Measurements from ENCODE around the gene ARID1B. TPM values are rescaled to one million over a fixed set of nuclear protein-coding genes. Genes with fewer than 3 reads are reported as not detected.

ARID1B gene
- total RNA-seq, 1 donor from 2014 or later = 18.5 TPM

DNA sequence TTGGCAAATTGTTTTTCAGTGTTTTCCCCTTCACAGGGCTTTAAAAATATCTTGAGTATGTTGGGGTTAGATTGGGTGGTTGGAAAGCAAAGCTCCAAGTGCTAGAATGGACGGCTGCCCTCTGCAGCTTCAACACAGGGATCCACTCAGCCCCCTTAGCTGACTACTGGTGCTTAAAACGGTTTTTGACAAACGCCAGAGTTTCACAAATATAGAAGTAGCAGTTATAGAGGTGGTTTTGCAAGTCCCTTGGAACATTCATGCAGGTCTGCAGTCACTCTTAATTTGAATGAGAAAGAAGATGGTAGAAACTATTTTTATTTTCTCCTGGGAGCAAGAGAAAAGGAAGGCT is 175.9 kb downstream of the ARID1B start:
- TF ChIP-seq CTCF (conservative IDR thresholded peaks at IDR 0.05; ENCODE audit: low read depth, low read length) = no peak
- peak overlapping the region; percentile 17 for H3K4me3 ChIP-seq (ENCODE audit: low read depth, low read length)
- DNase-seq (ENCODE audit: low read depth) = no peak

GRCh38 chr6:156953479-156954146 is 176.4 kb downstream of the ARID1B start:
- peak; percentile 40 for TF ChIP-seq CTCF (conservative IDR thresholded peaks at IDR 0.05; ENCODE audit: low read depth, low read length)
- peak; percentile 79 for DNase-seq (ENCODE audit: low read depth)
- peak overlapping the region; percentile 17 for H3K4me3 ChIP-seq (ENCODE audit: low read depth, low read length)

GRCh38 chr6:156954191-156954590 is 177.0 kb downstream of the ARID1B start:
- TF ChIP-seq CTCF (conservative IDR thresholded peaks at IDR 0.05; ENCODE audit: low read depth, low read length) = no peak
- no peak for DNase-seq (ENCODE audit: low read depth)

GRCh38 chr6:156954816-156955215 is 177.6 kb downstream of the ARID1B start:
- no peak for DNase-seq (ENCODE audit: low read depth)
- no peak for TF ChIP-seq CTCF (conservative IDR thresholded peaks at IDR 0.05; ENCODE audit: low read depth, low read length)
- no peak overlapping the region for H3K4me3 ChIP-seq (ENCODE audit: low read depth, low read length)

More at GRCh38 chr6:156954191-156954590, 177.0 kb downstream of the ARID1B start:
- no peak overlapping the region for H3K4me3 ChIP-seq (ENCODE audit: low read depth, low read length)

DNA sequence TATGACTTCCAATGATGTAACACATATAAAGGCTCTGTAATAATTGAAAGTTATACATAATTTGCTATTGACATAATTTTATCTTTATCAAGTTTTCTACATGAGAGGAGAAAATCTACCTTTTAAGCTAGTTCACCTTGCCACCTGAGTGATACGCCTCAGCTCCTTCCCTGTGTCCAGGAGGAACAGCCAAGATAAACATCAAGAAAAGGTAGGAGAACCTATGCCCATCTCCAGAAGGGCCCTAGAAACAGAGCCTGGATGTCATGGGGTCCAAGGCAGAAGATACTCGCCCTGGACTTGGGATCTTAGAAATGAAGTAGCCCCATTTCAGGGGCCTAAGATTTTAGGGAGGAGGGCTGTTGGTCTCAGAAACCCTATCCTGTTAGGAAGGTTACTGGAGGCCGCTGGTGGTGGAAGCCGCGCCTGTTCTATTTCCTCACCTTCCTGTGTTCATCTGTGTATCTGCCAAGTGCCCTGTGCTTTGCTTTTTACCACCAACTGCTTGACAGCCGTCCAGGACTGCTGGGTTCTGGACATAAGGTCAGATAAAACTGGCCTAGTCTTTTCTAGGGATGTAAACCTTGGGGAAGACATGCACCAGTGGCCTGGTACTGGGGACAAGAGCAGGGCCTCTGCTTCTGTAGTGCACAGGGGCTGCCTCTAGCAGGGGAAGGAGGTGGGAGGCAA is 178.5 kb downstream of the ARID1B start:
- H3K4me3 ChIP-seq (ENCODE audit: low read depth, low read length) = no peak overlapping the region
- DNase-seq (ENCODE audit: low read depth) = no peak

DNA sequence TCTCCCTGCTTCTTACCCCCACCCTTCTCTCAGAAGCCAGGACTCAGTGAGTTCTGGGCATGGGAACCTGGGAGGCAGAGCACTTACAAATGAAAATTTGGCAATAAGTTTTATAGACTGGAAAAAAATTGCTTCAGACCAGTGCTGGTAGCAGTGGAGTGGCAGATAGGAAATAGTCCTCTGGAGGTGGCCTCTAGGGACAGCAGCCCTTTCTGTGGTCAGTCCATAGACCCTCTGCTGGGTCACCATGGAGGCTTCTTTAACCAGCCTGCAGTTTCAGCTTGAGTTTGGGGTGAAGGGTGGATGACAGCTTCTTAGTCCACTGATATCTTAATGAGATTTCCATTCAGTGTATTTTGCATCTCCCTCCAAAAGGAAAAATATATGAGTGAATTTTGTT is 179.1 kb downstream of the ARID1B start:
- DNase-seq (ENCODE audit: low read depth) = no peak
- TF ChIP-seq CTCF (conservative IDR thresholded peaks at IDR 0.05; ENCODE audit: low read depth, low read length) = no peak
- H3K4me3 ChIP-seq (ENCODE audit: low read depth, low read length) = no peak overlapping the region

More for the DNA sequence above, 178.5 kb downstream of the ARID1B start:
- no peak for TF ChIP-seq CTCF (conservative IDR thresholded peaks at IDR 0.05; ENCODE audit: low read depth, low read length)

All from epithelial cell of proximal tubule (primary cell).